ENCODE measurements around the gene BLTP3B. TPM values are rescaled to one million over a fixed set of nuclear protein-coding genes. Genes with fewer than 3 reads are reported as not detected.

The BLTP3B gene
- total and polyA plus RNA-seq, 2 of the 13 experiments (the other 11 are each of a cell fraction or from before 2014, with no cell fraction given): 15.6 to 24.4 TPM

MicroRNAs encoded within 50 kb of the gene (microRNA counts, 767-probe panel; counts per million panel counts)
- not detected for microRNA hsa-miR-1827

Small RNA genes within 50 kb of the gene (microRNA-seq; reads per million reads assigned to microRNA genes)
- gene MIR1827: not detected

Small RNA genes within 50 kb of the gene (small RNA-seq; reads per million reads assigned to genes)
- 0 reads per million in 3 experiments for gene MIR1827 (ENCODE audit: insufficient read depth in 2 of 3, insufficient read length in 3 of 3, low read depth in 2 of 3, low replicate concordance in 1 of 3)
- gene RN7SL176P (ENCODE audit: insufficient read depth in 2 of 3, insufficient read length in 3 of 3, low read depth in 2 of 3, low replicate concordance in 1 of 3): 0 reads per million in 3 experiments

Other genes with a start within 250 kb of the BLTP3B start
- 0.15 TPM in 1 of 2 replicates, not detected in the other for gene ANKS1B, start 157.9 kb downstream of the BLTP3B start, total RNA-seq (2016; rRNA removed; fragmentation: Illumina TruSeq; extraction: Trizol)
- not detected in 2 replicates for gene ANKS1B, start 157.9 kb downstream of the BLTP3B start, polyA plus RNA-seq (2011; rRNA removed)
- gene ACTR6, start 57.9 kb upstream of the BLTP3B start, total RNA-seq (2016; rRNA removed; fragmentation: Illumina TruSeq; extraction: Trizol): 22.4 and 37.8 TPM in 2 replicates
- 7.6 and 12.9 TPM in 2 replicates for gene ACTR6, start 57.9 kb upstream of the BLTP3B start, polyA plus RNA-seq (2011; rRNA removed)
- gene DEPDC4, start 124.2 kb upstream of the BLTP3B start, total RNA-seq (2016; rRNA removed; fragmentation: Illumina TruSeq; extraction: Trizol): 5.7 and 6.6 TPM in 2 replicates
- gene DEPDC4, start 124.2 kb upstream of the BLTP3B start, polyA plus RNA-seq (2011; rRNA removed): 1.5 and 2.2 TPM in 2 replicates
- 28.8 and 41.9 TPM in 2 replicates for gene SCYL2, start 124.3 kb upstream of the BLTP3B start, total RNA-seq (2016; rRNA removed; fragmentation: Illumina TruSeq; extraction: Trizol)
- gene SCYL2, start 124.3 kb upstream of the BLTP3B start, polyA plus RNA-seq (2011; rRNA removed): 9.3 and 11.4 TPM in 2 replicates
- 0.10 and 0.15 TPM in 2 replicates for gene SLC17A8, start 214.2 kb upstream of the BLTP3B start, total RNA-seq (2016; rRNA removed; fragmentation: Illumina TruSeq; extraction: Trizol)
- 0.07 TPM in 1 of 2 replicates, not detected in the other for gene SLC17A8, start 214.2 kb upstream of the BLTP3B start, polyA plus RNA-seq (2011; rRNA removed)

All from HepG2 (cell line).